KMS-11 (cell line): ENCODE data around the gene EVL.

Experiments used
- H2AFZ ChIP-seq: fragments of 200-600 bp; sonication (generic); 2 replicates; pipeline ENCODE4 v1.6.1; 2016; ENCODE audit warnings: antibody characterized with exemption, mixed run types, low read depth
- H3K27ac ChIP-seq: fragments of 200-600 bp; sonication (generic); 2 replicates; pipeline ENCODE4 v1.6.1; 2016; ENCODE audit warnings: mild to moderate bottlenecking, mixed run types
- H3K27me3 ChIP-seq: fragments of 200-600 bp; sonication (generic); 2 replicates; pipeline ENCODE4 v1.6.1; 2017; ENCODE audit warnings: mild to moderate bottlenecking, low read depth, mixed run types, moderate library complexity; ENCODE audit not compliant: insufficient read depth
- H3K36me3 ChIP-seq: fragments of 200-600 bp; sonication (generic); 2 replicates; pipeline ENCODE4 v1.6.1; 2017; ENCODE audit warnings: mild to moderate bottlenecking, mixed run types; ENCODE audit not compliant: insufficient read depth
- H3K4me1 ChIP-seq: fragments of 200-600 bp; sonication (generic); 2 replicates; pipeline ENCODE4 v1.6.1; 2016; ENCODE audit warnings: mild to moderate bottlenecking, low read depth, mixed run types; ENCODE audit not compliant: poor library complexity, severe bottlenecking
- H3K4me2 ChIP-seq: fragments of 200-600 bp; sonication (generic); 2 replicates; pipeline ENCODE4 v1.7.0; 2016; ENCODE audit warnings: mild to moderate bottlenecking, mixed run types
- H3K4me3 ChIP-seq: fragments of 200-600 bp; sonication (generic); IDR thresholded peaks from 2 replicates; pipeline ENCODE4 v1.6.1; 2017; ENCODE audit warnings: low read depth, low read length, mixed read lengths; ENCODE audit not compliant: insufficient read depth
- H3K79me2 ChIP-seq: fragments of 200-600 bp; sonication (generic); 2 replicates; pipeline ENCODE4 v1.6.1; 2016; ENCODE audit warnings: low read depth, mixed run types; ENCODE audit not compliant: insufficient read depth
- H3K9ac ChIP-seq: fragments of 200-600 bp; sonication (generic); 2 replicates; pipeline ENCODE4 v1.6.1; 2016; ENCODE audit warnings: mild to moderate bottlenecking, mixed run types
- H4K20me1 ChIP-seq: fragments of 200-600 bp; sonication (generic); 2 replicates; pipeline ENCODE4 v1.6.1; 2016; ENCODE audit warnings: mild to moderate bottlenecking, mixed run types; ENCODE audit not compliant: insufficient read depth
- TF ChIP-seq, protein P1 (sequence below): fragments of 200-600 bp; sonication (generic); conservative IDR thresholded peaks from 2 replicates; pipeline ENCODE4 v1.6.1; 2017; ENCODE audit warnings: low read depth, mild to moderate bottlenecking, antibody characterized with exemption, low read length, moderate library complexity, mixed read lengths

Gene EVL

DNA sequence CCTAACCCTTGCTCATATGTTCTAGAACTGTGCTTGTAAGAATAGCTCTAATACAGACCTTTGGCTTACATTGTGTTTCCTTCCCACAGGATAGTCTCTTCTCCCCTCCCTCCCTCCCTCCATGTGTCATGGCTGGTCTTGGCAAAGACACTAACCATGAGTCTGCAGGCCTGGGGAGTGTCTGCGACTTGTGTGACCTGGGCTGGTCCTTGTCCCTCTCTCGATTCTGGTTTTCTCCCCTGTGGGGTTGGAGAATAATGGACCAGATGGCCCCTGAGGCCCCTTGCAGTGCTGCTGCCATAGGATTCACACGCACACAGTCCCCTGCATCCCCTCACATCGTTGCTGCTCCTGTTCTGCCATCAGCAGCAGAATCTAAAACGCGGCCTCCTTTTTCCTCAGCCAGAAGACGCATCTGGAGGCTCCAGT is 64.0 kb downstream of the EVL start:
- no peaks in the 10 kb centered on the region for H3K4me1 ChIP-seq
- H3K36me3 ChIP-seq, result no peaks in the 10 kb centered on the region
- no peak overlapping the region for H3K27ac ChIP-seq
- H3K4me3 ChIP-seq, result no peak overlapping the region
- TF ChIP-seq, protein P1, sequence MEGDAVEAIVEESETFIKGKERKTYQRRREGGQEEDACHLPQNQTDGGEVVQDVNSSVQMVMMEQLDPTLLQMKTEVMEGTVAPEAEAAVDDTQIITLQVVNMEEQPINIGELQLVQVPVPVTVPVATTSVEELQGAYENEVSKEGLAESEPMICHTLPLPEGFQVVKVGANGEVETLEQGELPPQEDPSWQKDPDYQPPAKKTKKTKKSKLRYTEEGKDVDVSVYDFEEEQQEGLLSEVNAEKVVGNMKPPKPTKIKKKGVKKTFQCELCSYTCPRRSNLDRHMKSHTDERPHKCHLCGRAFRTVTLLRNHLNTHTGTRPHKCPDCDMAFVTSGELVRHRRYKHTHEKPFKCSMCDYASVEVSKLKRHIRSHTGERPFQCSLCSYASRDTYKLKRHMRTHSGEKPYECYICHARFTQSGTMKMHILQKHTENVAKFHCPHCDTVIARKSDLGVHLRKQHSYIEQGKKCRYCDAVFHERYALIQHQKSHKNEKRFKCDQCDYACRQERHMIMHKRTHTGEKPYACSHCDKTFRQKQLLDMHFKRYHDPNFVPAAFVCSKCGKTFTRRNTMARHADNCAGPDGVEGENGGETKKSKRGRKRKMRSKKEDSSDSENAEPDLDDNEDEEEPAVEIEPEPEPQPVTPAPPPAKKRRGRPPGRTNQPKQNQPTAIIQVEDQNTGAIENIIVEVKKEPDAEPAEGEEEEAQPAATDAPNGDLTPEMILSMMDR, result no peak
- no peak overlapping the region for H3K9ac ChIP-seq
- H3K79me2 ChIP-seq, result no peaks in the 10 kb centered on the region
- no peaks in the 10 kb centered on the region for H3K27me3 ChIP-seq
- H3K4me2 ChIP-seq, result no peak overlapping the region
- no peaks in the 10 kb centered on the region for H4K20me1 ChIP-seq
- H2AFZ ChIP-seq, result no peak overlapping the region

GRCh38 chr14:100130521-100130920 is 65.3 kb downstream of the EVL start:
- H3K4me2 ChIP-seq, result no peak overlapping the region
- no peaks in the 10 kb centered on the region for H3K4me1 ChIP-seq
- H3K9ac ChIP-seq, result no peak overlapping the region
- no peak overlapping the region for H3K27ac ChIP-seq
- no peak overlapping the region for H3K4me3 ChIP-seq
- TF ChIP-seq, protein P1, result no peak
- H3K27me3 ChIP-seq, result no peaks in the 10 kb centered on the region
- no peaks in the 10 kb centered on the region for H3K79me2 ChIP-seq
- no peak overlapping the region for H2AFZ ChIP-seq
- H4K20me1 ChIP-seq, result no peaks in the 10 kb centered on the region
- H3K36me3 ChIP-seq, result no peaks in the 10 kb centered on the region

DNA sequence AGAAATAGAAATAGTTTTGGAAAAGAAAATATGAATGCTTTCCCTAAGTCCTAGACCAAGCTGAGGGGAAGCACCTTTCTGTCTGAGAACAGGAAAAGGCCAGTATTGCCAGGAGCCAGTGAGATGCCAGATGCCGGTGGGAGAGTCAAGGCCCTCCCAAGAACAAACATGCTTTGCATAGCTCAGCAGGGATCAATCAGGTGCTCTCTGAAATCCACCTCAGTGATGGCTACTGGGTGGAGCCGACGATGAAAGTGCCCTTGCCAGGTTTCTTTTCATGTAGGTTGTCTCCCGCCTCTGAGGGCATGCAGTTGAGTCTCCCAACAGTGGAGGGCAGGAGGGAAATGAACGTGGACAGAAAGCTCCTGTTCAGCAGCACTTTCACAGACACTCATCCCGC is 66.0 kb downstream of the EVL start:
- H3K4me1 ChIP-seq, result no peaks in the 10 kb centered on the region
- no peak overlapping the region for H2AFZ ChIP-seq
- TF ChIP-seq, protein P1, result no peak
- H3K27ac ChIP-seq, result no peak overlapping the region
- H3K79me2 ChIP-seq, result no peaks in the 10 kb centered on the region
- H4K20me1 ChIP-seq, result no peaks in the 10 kb centered on the region
- H3K4me2 ChIP-seq, result no peak overlapping the region
- H3K4me3 ChIP-seq, result no peak overlapping the region
- H3K27me3 ChIP-seq, result no peaks in the 10 kb centered on the region
- no peak overlapping the region for H3K9ac ChIP-seq
- H3K36me3 ChIP-seq, result no peaks in the 10 kb centered on the region

DNA sequence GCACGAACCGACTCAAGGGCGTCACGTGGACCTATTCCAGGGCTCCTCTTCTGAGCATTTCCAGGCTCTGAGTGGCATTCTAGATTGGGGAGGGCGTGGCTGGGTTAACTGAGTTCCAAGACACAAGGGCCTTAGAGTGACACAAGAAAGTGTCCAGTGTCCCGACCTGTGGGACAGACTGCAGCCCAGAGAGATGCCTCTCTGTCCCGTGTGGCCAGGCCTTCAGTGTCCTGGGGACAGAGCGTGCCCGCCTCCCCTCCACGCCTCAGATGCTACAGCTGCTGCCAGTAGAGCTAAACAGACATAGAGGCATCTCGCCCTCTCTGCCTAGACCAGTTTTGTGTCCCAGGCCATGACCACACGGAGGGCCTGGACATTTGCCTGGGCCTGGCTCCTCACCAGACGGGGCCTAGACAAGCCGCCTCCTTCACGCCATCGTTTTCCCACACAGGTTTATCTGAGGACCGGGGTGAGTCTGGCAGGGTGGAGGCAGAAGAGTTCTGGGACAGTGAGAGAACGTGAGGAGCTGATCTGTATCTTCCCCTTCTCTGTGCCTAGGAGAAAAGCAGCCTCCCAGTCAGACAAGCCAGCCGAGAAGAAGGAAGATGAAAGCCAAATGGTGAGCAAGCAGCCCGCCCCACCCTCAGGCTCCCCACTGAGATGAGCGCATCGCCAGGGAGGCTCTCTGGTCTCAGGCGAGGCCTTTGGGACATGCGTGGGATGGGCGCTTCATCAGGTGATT is 67.1 kb downstream of the EVL start:
- Histone ChIP-seq H3K4me2 (no peak overlapping the region), H3K79me2 (no peaks in the 10 kb centered on the region), H3K27ac (no peak overlapping the region), H3K4me1 (peaks cover under 1% of the 10 kb centered on the region), H3K9ac (no peak overlapping the region), H2AFZ (no peak overlapping the region), H3K36me3 (no peaks in the 10 kb centered on the region), H3K4me3 (no peak overlapping the region), H4K20me1 (no peaks in the 10 kb centered on the region), H3K27me3 (no peaks in the 10 kb centered on the region)
- TF ChIP-seq, protein P1, result no peak
